Measurements from ENCODE around the gene TMEM232. TPM values are rescaled to one million over a fixed set of nuclear protein-coding genes. Genes with fewer than 3 reads are reported as not detected.

The TMEM232 gene
- total RNA-seq, 1 donor from 2014 or later: 1.3 TPM

DNA sequence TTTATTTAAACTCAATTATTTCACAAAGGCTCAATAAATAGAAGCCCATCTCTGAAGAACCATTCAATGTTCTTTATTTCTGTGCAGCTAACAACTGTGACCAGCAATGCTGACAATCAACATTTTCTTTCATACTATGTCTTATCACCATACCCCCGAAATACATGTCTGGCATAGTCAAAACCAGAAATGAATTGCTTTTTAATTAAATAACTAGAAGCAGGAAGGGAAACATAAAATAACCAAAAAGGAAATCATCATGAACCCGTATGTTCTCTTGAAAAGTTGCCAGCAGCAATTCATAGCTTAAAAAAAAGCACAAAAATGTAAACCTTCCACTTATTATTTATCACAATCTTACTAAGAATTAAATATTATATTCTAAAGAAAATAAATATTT lies 212.4 kb downstream of the TMEM232 start:
- H3K4me1 Mint-ChIP-seq (ENCODE audit: low read depth): no peaks in the 10 kb centered on the region
- H3K4me3 Mint-ChIP-seq: no peak overlapping the region
- no peaks in the 10 kb centered on the region for H3K27me3 Mint-ChIP-seq (ENCODE audit: insufficient read depth)
- no peaks in the 10 kb centered on the region for H3K36me3 Mint-ChIP-seq (ENCODE audit: low read depth)
- no peak overlapping the region for H3K27ac Mint-ChIP-seq
- DNase-seq (ENCODE audit: low spot score): no peak
- intact Hi-C loops (cut with micrococcal nuclease): no loop called here
- no peaks in the 10 kb centered on the region for H3K9me3 Mint-ChIP-seq

DNA sequence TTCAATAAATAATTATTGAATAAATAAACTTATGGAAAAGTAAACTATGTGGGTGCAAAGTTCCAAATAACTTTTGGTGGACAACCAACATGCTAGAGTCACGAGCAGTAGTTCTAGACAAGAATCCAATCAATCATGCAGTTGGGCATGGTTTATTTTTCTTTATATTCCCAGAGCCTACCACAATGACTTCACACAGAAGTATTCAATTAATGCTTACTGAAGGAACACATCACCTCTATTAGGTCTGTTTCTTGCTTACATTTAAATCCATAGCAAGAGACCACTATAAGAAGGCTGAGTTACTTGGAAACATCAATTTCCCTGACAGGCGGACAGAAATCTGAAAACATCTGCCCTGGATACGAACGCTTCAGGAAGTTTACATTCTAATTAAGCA lies 214.2 kb downstream of the TMEM232 start:
- H3K36me3 Mint-ChIP-seq (ENCODE audit: low read depth): no peaks in the 10 kb centered on the region
- intact Hi-C loops (cut with micrococcal nuclease): no loop called here

DNA sequence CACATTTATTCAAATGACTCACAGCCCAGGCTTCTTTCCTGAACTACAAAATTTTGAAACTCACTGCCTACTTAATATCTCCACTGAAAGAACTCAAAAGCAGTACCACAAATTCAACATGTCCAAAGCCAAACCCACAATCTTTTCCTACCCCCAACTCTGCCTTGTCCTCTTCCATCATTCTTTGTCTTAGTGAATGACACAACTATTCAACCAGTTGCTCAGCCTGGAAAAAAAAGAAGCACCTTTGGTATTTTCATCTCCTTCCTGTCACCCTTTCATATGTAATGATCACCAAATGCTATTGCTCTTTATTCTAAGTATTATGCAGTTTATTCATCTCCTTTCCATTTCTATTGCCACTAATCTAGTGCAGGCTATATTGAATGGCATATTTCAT lies 216.3 kb downstream of the TMEM232 start:
- Mint-ChIP-seq H3K9me3 (no peaks in the 10 kb centered on the region), H3K27ac (no peak overlapping the region)
- intact Hi-C loops (cut with micrococcal nuclease): no loop called here

More for the DNA sequence above, 214.2 kb downstream of the TMEM232 start:
- H3K4me1 Mint-ChIP-seq (ENCODE audit: low read depth): no peaks in the 10 kb centered on the region
- H3K27me3 Mint-ChIP-seq (ENCODE audit: insufficient read depth): no peaks in the 10 kb centered on the region
- H3K9me3 Mint-ChIP-seq: no peaks in the 10 kb centered on the region
- no peak overlapping the region for H3K27ac Mint-ChIP-seq
- DNase-seq (ENCODE audit: low spot score): no peak
- no peak overlapping the region for H3K4me3 Mint-ChIP-seq

DNA sequence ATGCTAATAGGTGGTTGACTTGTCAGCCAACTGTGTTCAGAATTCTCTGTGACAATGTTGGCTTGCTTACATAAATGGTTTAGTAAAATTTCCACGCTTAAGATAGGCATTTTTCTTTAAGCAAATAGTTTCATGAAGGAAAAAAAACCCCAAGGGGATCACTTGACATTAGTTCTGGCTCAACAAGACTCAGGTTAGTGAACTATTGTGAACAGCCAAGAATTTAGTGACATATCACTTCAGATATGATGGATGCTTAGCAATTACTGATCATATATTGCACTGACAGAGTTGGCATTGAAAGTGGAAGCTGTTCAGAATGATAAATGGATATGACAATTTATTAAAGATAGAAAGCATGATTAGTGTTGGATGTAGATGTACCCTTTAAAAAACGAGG lies 218.5 kb downstream of the TMEM232 start:
- no peaks in the 10 kb centered on the region for H3K9me3 Mint-ChIP-seq
- H3K27me3 Mint-ChIP-seq (ENCODE audit: insufficient read depth): peaks cover 1% of the 10 kb centered on the region
- no peaks in the 10 kb centered on the region for H3K36me3 Mint-ChIP-seq (ENCODE audit: low read depth)
- no peak overlapping the region for H3K27ac Mint-ChIP-seq
- intact Hi-C loops (cut with micrococcal nuclease): no loop called here
- H3K4me1 Mint-ChIP-seq (ENCODE audit: low read depth): no peaks in the 10 kb centered on the region
- DNase-seq (ENCODE audit: low spot score): no peak
- no peak overlapping the region for H3K4me3 Mint-ChIP-seq

More for the DNA sequence above, 216.3 kb downstream of the TMEM232 start:
- Mint-ChIP-seq H3K27me3 (ENCODE audit: insufficient read depth) (no peaks in the 10 kb centered on the region), H3K36me3 (ENCODE audit: low read depth) (no peaks in the 10 kb centered on the region), H3K4me1 (ENCODE audit: low read depth) (no peaks in the 10 kb centered on the region), H3K4me3 (no peak overlapping the region)
- no peak for DNase-seq (ENCODE audit: low spot score)

DNA sequence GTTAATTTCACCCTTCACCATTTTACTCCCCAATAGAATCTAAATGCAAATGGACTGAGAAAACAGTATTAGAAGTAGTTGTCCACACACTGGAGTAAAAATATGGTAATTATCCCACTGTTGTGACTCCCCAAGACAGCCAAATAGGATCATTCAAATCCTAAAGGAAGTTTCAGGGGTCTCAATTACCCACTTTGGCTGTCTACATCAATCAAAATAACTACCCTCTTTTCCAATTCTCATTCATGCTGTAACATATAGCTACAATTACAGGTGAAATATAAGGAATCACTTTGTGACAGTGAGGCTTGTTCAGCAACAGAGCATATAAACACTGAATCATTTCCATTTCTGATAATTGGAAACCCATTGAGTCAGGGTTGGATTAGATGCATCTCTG lies 220.1 kb downstream of the TMEM232 start:
- DNase-seq (ENCODE audit: low spot score): no peak
- H3K27me3 Mint-ChIP-seq (ENCODE audit: insufficient read depth): peaks cover 1% of the 10 kb centered on the region
- H3K27ac Mint-ChIP-seq: no peak overlapping the region
- H3K36me3 Mint-ChIP-seq (ENCODE audit: low read depth): no peaks in the 10 kb centered on the region
- H3K4me3 Mint-ChIP-seq: no peak overlapping the region
- intact Hi-C loops (cut with micrococcal nuclease): no loop called here
- H3K9me3 Mint-ChIP-seq: no peaks in the 10 kb centered on the region
- no peaks in the 10 kb centered on the region for H3K4me1 Mint-ChIP-seq (ENCODE audit: low read depth)

DNA sequence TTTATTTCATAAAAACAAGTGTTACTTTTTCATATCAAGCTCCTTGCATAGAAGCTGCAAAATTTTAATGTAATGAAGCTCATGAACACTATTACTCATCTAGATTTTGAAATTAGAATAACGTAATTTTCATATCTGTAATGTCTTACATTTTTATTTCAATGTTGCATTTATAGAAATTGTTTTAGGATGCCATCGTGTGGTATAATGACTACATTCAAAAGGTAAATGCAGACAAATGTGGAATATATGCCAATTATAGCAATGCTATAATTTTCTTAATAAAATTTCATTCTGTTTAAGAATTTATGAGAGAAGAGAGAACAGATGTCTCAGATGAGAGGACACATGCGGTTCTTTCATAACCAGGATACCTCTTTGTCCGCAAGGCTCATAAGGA lies 230.2 kb downstream of the TMEM232 start:
- H3K27me3 Mint-ChIP-seq (ENCODE audit: insufficient read depth): no peaks in the 10 kb centered on the region
- DNase-seq (ENCODE audit: low spot score): no peak
- intact Hi-C loops (cut with micrococcal nuclease): no loop called here
- H3K9me3 Mint-ChIP-seq: no peaks in the 10 kb centered on the region
- H3K27ac Mint-ChIP-seq: no peak overlapping the region
- no peaks in the 10 kb centered on the region for H3K36me3 Mint-ChIP-seq (ENCODE audit: low read depth)
- no peak overlapping the region for H3K4me3 Mint-ChIP-seq
- H3K4me1 Mint-ChIP-seq (ENCODE audit: low read depth): no peaks in the 10 kb centered on the region

DNA sequence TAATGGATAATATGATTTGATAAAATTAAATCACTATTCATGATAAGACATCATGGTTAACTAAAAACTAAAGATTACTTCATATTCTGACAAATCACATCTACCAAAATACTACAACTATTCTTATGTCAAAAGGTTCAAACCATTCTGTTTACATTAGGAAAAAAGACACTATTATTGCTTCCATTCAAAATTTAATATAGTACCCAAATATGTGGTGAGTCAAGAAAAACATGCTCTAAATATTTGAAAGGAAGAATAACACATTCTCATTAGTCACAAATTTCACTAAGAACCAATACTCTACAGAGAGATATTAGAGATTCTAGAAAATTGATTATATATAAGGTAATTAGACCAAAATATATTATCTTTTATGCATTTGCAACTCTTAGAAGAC lies 234.0 kb downstream of the TMEM232 start:
- Mint-ChIP-seq H3K4me1 (ENCODE audit: low read depth) (no peaks in the 10 kb centered on the region), H3K4me3 (no peak overlapping the region), H3K9me3 (no peaks in the 10 kb centered on the region), H3K36me3 (ENCODE audit: low read depth) (no peaks in the 10 kb centered on the region), H3K27ac (no peak overlapping the region), H3K27me3 (ENCODE audit: insufficient read depth) (peaks cover 2% of the 10 kb centered on the region)
- intact Hi-C loops (cut with micrococcal nuclease): no loop called here
- no peak for DNase-seq (ENCODE audit: low spot score)

DNA sequence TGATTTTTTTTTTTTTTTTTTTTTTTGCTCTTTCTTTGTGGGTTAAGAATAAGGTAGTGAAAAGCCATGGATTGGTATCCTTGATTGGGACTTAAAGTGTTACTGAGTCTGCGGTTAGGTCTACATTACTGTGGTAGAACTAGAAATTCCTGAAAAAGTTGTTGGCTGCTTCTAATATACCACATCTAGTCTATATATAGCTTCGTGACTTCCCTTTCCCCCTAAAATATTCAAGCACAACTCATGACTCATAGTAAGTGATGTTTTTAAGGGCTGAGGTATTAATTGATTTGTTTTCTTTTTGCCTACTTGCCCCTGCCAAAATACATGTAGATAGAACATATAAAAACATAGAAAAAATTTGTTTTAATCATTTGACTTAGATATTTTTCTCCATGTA lies 247.6 kb downstream of the TMEM232 start:
- H3K4me3 Mint-ChIP-seq: no peak overlapping the region
- H3K9me3 Mint-ChIP-seq: no peaks in the 10 kb centered on the region
- no peak overlapping the region for H3K27ac Mint-ChIP-seq
- no peaks in the 10 kb centered on the region for H3K36me3 Mint-ChIP-seq (ENCODE audit: low read depth)
- no peaks in the 10 kb centered on the region for H3K27me3 Mint-ChIP-seq (ENCODE audit: insufficient read depth)
- no peak for DNase-seq (ENCODE audit: low spot score)
- intact Hi-C loops (cut with micrococcal nuclease): no loop called here
- no peaks in the 10 kb centered on the region for H3K4me1 Mint-ChIP-seq (ENCODE audit: low read depth)

DNA sequence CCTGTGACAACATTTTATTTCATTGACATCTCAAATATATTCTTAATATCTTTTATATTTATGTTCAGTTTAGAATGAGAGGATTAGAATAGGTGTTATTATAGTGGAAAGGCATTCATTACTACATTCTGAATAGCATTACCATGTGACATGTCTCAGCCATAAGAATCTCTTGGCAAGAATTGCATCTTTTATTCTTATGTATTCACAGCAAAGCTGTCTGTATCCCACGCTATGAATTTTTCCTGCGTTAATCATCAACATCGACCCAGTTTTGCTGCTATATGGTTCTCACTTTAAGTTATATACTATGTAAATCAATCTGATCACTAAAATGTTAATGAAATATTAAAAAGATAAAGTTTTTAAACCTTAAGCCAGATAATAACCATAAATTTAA lies 248.6 kb downstream of the TMEM232 start:
- Mint-ChIP-seq H3K27me3 (ENCODE audit: insufficient read depth) (no peaks in the 10 kb centered on the region), H3K4me1 (ENCODE audit: low read depth) (no peaks in the 10 kb centered on the region), H3K9me3 (no peaks in the 10 kb centered on the region), H3K27ac (no peak overlapping the region), H3K4me3 (no peak overlapping the region), H3K36me3 (ENCODE audit: low read depth) (no peaks in the 10 kb centered on the region)
- DNase-seq (ENCODE audit: low spot score): no peak
- intact Hi-C loops (cut with micrococcal nuclease): no loop called here

DNA sequence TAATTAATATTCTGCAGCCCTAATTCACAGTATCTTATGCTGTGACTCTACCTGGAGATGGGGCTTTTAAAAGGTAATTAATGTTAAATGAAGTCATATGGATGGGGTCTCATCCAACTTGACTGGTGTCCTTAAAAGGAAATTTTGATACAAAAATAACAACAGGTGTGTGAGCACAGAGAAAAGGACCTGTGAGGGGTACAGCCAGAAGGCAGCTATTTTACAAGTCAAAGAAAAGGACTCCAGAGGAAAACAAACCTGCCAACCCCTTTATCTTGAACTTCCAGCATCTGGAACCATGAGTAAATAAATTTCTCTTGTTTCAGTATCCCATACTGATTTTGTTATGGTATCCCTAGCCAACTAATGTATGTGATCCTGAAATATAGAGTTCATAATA lies 250.3 kb downstream of the TMEM232 start:
- Mint-ChIP-seq H3K4me3 (no peak overlapping the region), H3K27me3 (ENCODE audit: insufficient read depth) (no peaks in the 10 kb centered on the region), H3K4me1 (ENCODE audit: low read depth) (no peaks in the 10 kb centered on the region), H3K9me3 (no peaks in the 10 kb centered on the region), H3K36me3 (ENCODE audit: low read depth) (no peaks in the 10 kb centered on the region), H3K27ac (no peak overlapping the region)
- no peak for DNase-seq (ENCODE audit: low spot score)
- intact Hi-C loops (cut with micrococcal nuclease): no loop called here

DNA sequence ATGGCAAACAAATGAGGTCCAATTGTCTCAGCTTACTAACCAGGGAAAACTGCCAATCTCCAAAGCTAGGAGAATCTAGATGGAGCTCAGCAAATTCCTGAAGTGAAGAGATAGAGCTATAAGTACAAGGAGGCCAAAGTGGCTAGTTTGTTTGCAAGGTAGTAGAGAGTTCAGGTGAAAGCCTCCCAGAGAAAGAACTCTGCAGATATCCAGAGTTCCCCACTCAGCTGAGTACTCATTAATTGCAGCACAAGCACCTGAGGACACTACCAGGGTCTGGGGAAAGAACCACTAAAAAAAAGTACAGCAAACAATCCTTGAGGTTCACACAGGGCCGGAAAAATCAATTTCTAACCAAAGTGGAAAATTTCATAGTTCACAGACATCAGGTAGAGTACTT lies 250.9 kb downstream of the TMEM232 start:
- no peak overlapping the region for H3K4me3 Mint-ChIP-seq
- no peaks in the 10 kb centered on the region for H3K36me3 Mint-ChIP-seq (ENCODE audit: low read depth)
- H3K4me1 Mint-ChIP-seq (ENCODE audit: low read depth): no peaks in the 10 kb centered on the region
- intact Hi-C loops (cut with micrococcal nuclease): no loop called here
- no peaks in the 10 kb centered on the region for H3K27me3 Mint-ChIP-seq (ENCODE audit: insufficient read depth)
- H3K27ac Mint-ChIP-seq: no peak overlapping the region
- H3K9me3 Mint-ChIP-seq: no peaks in the 10 kb centered on the region
- DNase-seq (ENCODE audit: low spot score): no peak

DNA sequence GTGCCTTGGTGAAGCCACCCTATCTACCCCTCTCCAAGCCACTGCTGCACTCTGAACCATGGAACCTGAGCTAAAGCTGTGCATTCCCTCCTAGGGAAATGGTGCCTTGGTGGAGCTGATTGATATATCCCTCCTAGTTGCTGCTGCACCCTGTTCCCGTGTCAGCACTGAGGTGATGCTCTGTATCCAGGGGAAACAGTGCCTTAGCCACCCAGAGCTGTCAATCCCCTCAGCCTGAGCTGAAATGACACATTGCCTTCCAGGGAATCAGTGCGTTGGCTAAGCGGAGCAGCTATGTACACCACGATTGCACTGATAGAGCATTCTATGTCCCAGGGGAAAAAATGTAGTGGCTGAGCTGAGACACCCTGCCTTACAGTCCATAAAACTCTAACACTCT lies 257.0 kb downstream of the TMEM232 start:
- Mint-ChIP-seq H3K4me3 (no peak overlapping the region), H3K36me3 (ENCODE audit: low read depth) (no peaks in the 10 kb centered on the region), H3K9me3 (no peaks in the 10 kb centered on the region), H3K27ac (no peak overlapping the region), H3K4me1 (ENCODE audit: low read depth) (no peaks in the 10 kb centered on the region), H3K27me3 (ENCODE audit: insufficient read depth) (no peaks in the 10 kb centered on the region)
- no peak for DNase-seq (ENCODE audit: low spot score)
- intact Hi-C loops (cut with micrococcal nuclease): no loop called here

DNA sequence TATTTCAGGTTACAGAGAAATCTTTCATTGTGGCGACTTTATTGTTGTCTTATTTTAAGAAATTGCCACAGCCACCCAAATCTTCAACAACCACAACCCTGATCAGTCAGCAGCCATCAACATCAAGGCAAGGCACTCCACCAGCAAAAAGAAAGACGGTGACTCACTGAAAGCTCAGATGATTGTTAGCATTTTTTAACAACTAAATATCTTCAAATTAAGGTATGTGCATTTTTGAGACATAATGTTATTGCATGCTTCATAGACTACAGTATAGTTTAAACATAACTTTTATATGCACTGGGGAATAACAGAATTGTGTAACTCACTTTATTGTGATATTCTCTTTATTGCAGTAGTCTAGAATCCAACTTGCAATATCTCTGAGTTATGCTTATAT lies 263.4 kb downstream of the TMEM232 start:
- Mint-ChIP-seq H3K4me3 (no peak overlapping the region), H3K27ac (no peak overlapping the region), H3K4me1 (ENCODE audit: low read depth) (no peaks in the 10 kb centered on the region), H3K9me3 (no peaks in the 10 kb centered on the region), H3K27me3 (ENCODE audit: insufficient read depth) (no peaks in the 10 kb centered on the region), H3K36me3 (ENCODE audit: low read depth) (no peaks in the 10 kb centered on the region)
- no peak for DNase-seq (ENCODE audit: low spot score)
- intact Hi-C loops (cut with micrococcal nuclease): no loop called here

DNA sequence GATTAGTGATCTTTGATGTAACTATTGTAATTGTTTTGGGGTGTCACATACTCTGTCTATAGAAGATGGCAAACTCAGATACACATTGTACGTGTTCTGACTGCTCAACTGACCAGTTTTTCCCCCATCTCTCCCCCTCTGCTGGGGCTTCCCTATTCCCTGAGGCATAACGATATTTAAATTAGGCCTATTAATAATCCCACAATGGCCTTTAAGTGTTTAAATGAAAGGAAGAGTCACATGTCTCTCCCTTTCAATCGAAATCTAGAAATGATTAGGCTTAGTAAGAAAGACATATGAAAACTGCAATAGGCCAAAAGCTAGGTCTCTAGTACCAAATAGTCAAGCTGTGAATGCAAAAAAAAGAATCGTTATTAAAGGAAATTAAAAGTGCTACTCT lies 265.6 kb downstream of the TMEM232 start:
- Mint-ChIP-seq H3K27ac (no peak overlapping the region), H3K27me3 (ENCODE audit: insufficient read depth) (no peaks in the 10 kb centered on the region), H3K36me3 (ENCODE audit: low read depth) (no peaks in the 10 kb centered on the region), H3K4me1 (ENCODE audit: low read depth) (no peaks in the 10 kb centered on the region), H3K9me3 (no peaks in the 10 kb centered on the region), H3K4me3 (no peak overlapping the region)
- intact Hi-C loops (cut with micrococcal nuclease): no loop called here
- no peak for DNase-seq (ENCODE audit: low spot score)
